ENCODE data around the gene ZNF830. TPM values are rescaled to one million over a fixed set of nuclear protein-coding genes. Genes with fewer than 3 reads are reported as not detected.

The ZNF830 gene, protein sequence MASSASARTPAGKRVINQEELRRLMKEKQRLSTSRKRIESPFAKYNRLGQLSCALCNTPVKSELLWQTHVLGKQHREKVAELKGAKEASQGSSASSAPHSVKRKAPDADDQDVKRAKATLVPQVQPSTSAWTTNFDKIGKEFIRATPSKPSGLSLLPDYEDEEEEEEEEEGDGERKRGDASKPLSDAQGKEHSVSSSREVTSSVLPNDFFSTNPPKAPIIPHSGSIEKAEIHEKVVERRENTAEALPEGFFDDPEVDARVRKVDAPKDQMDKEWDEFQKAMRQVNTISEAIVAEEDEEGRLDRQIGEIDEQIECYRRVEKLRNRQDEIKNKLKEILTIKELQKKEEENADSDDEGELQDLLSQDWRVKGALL
- total RNA-seq (10 to 100 TPM in 3 of 10 donors, 1 to 10 TPM in 7; 8.1 to 11.2 (median 9.0) TPM), polyA plus RNA-seq (1 to 10 TPM; 6.3 to 6.9 TPM)
- long read RNA-seq, donor 1, transcript ZNF830-201 (1 exons, 2,246 nt): major isoform, 8 of 8 reads
- long read RNA-seq, donor 1, partial matches to known transcripts: 0 of 8 reads
- long read RNA-seq, donor 1, other reads (novel, unspliced or antisense): 0 of 8 reads
- long read RNA-seq, donor 2, partial matches to known transcripts: 0 of 3 reads
- long read RNA-seq, donor 2, other reads (novel, unspliced or antisense): 0 of 3 reads
- long read RNA-seq, donor 3, transcript ZNF830-201 (1 exons, 2,246 nt): major isoform, 20 of 22 reads
- long read RNA-seq, donor 3, partial matches to known transcripts: 0 of 22 reads
- long read RNA-seq, donor 3, other reads (novel, unspliced or antisense): 1 of 22 reads

DNA sequence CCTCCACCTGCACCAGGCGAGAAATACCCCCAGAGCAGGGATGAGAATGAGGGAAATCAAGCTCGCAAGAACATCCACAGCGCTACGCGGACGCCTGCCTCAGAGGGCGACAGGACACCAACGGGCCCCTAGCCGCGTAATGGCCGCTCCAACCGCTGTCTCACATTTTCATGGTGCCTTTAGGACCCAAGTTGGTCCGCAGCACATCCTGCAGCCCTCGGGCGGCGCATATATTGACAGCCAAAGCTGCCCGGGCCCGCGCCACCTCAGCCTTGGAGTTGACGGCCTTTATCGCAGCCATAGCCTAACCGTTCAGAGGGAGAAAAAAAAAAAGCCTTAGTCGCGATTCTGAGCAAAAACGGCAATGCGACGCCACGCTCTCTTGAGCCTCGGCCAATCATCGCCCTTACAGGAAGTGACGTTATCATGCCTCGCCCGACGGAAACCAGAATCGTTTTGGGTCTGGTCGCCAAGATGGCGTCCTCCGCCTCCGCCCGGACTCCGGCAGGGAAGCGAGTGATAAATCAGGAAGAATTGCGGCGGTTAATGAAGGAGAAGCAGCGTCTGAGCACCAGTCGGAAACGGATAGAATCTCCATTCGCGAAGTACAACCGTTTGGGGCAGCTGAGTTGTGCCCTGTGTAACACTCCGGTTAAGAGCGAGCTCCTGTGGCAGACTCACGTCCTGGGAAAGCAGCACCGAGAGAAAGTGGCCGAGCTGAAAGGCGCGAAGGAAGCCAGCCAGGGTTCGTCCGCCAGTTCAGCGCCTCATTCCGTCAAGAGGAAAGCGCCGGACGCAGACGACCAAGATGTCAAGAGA lies at the start of gene ZNF830, which contains the start of gene CCT6B:
TSS of gene ZNF830 (plus strand) at position 448 of the 819 bp plus-strand sequence. CDS start at position 475, 27 bp downstream.
TSS of gene CCT6B (minus strand) at position 368 of the 819 bp plus-strand sequence. CDS start at position 301, 67 bp downstream.
- intact Hi-C loops (cut with DNase I): loop anchor here in 1 of 10 donors (2.0 kb wide), 1 partner anchor 19 kb away; the partner anchor contains the start of gene LIG3
- Histone ChIP-seq H3K36me3 (peaks cover 0 to 36% (median 19%) of the 10 kb centered on the region in 9 donors), H3K27ac (peak within 1 kb of the TSS; percentile 70 to 99 (median 95)), H3K4me3 (peak within 1 kb of the TSS; percentile 59 to 100 (median 80)), H3K27me3 (no peaks in the 10 kb centered on the region), H3K9me3 (no peaks in the 10 kb centered on the region), H3K4me1 (peaks cover 0 to 31% (median 23%) of the 10 kb centered on the region in 9 donors)
- DNase-seq (peak; percentile 87 to 94), ATAC-seq (peak; percentile 97 to 100 (median 99))
- 0 to 1% methylated on average over 65 of the region's 65 CpGs for whole genome bisulfite sequencing, 2 donors
- TF ChIP-seq, protein P1, sequence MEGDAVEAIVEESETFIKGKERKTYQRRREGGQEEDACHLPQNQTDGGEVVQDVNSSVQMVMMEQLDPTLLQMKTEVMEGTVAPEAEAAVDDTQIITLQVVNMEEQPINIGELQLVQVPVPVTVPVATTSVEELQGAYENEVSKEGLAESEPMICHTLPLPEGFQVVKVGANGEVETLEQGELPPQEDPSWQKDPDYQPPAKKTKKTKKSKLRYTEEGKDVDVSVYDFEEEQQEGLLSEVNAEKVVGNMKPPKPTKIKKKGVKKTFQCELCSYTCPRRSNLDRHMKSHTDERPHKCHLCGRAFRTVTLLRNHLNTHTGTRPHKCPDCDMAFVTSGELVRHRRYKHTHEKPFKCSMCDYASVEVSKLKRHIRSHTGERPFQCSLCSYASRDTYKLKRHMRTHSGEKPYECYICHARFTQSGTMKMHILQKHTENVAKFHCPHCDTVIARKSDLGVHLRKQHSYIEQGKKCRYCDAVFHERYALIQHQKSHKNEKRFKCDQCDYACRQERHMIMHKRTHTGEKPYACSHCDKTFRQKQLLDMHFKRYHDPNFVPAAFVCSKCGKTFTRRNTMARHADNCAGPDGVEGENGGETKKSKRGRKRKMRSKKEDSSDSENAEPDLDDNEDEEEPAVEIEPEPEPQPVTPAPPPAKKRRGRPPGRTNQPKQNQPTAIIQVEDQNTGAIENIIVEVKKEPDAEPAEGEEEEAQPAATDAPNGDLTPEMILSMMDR (IDR thresholded peaks at IDR 0.05): peak in 1 of 9 donors; percentile 23

DNA sequence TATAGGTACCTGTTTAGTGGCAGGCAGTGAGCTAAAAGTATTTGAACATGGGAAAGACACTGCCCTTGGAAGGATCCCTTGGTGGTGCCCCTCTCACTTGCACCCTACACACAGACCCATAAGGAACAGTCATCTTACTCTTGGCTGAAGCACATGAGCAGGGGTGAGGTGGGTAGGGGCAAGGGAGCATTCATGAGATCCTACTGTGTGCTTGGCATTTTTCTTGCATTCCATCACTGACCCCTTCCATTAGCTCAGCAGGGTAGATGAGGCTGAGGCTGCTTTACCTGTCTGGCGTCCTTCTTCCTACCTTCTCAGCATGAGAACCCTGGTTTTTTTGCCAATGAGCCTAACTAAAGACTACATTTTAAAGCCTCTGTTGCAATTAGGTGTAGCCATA lies 48.3 kb upstream of the ZNF830 start:
- 64 to 76% methylated on average over 1 of the region's 1 CpG for WGBS, 2 donors

GRCh38 chr17:34916120-34916519 lies 45.2 kb upstream of the ZNF830 start:
- Histone ChIP-seq H3K4me3 (no peak overlapping the region), H3K27me3 (no peaks in the 10 kb centered on the region), H3K36me3 (no peaks in the 10 kb centered on the region), H3K4me1 (no peaks in the 10 kb centered on the region), H3K9me3 (peaks cover 0 to 9% (median 0%) of the 10 kb centered on the region in 11 donors), H3K27ac (no peak overlapping the region)
- TF ChIP-seq, protein P1 (IDR thresholded peaks at IDR 0.05): no peak
- 62 to 68% methylated on average over 2 of the region's 2 CpGs for WGBS, 2 donors
- no peak for ATAC-seq
- intact Hi-C loops (cut with DNase I): no loop called here
- DNase-seq: no peak

More for the DNA sequence above, 48.3 kb upstream of the ZNF830 start:
- Histone ChIP-seq H3K9me3 (peaks cover 0 to 9% (median 0%) of the 10 kb centered on the region in 11 donors), H3K4me1 (no peaks in the 10 kb centered on the region), H3K27ac (no peak overlapping the region), H3K36me3 (no peaks in the 10 kb centered on the region), H3K27me3 (no peaks in the 10 kb centered on the region), H3K4me3 (no peak overlapping the region)
- ATAC-seq (no peak), DNase-seq (no peak)
- TF ChIP-seq, protein P1 (IDR thresholded peaks at IDR 0.05): no peak
- intact Hi-C loops (cut with DNase I): no loop called here
